Activated naive CD4-positive, alpha-beta T cell treated with anti-CD3 and anti-CD28 coated beads, Interleukin-2, amount 50 U/mL, for 24 hours (primary cell): ENCODE results near the gene POLD2.
"Not testable (repeated sequence)": the region's sequence is repeated elsewhere in the genome, so short reads cannot be mapped to it uniquely, and the experiment has no call there.

ENCODE experiments used
- H3K27ac Mint-ChIP-seq: one replicate; pipeline ENCODE4 v1.8.0; 2021; ENCODE audit warnings: mild to moderate bottlenecking, mixed read lengths
- H3K27me3 Mint-ChIP-seq: one replicate; pipeline ENCODE4 v1.8.0; 2021; ENCODE audit warnings: mixed read lengths
- H3K36me3 Mint-ChIP-seq: one replicate; pipeline ENCODE4 v1.8.0; 2021; ENCODE audit warnings: mixed read lengths
- H3K4me1 Mint-ChIP-seq: one replicate; pipeline ENCODE4 v1.8.0; 2021; ENCODE audit warnings: mixed read lengths
- H3K4me3 Mint-ChIP-seq: one replicate; pipeline ENCODE4 v1.8.0; 2021; ENCODE audit warnings: mild to moderate bottlenecking, mixed read lengths
- H3K9me3 Mint-ChIP-seq: one replicate; pipeline ENCODE4 v1.8.0; 2021; ENCODE audit warnings: mixed read lengths

Gene POLD2

DNA sequence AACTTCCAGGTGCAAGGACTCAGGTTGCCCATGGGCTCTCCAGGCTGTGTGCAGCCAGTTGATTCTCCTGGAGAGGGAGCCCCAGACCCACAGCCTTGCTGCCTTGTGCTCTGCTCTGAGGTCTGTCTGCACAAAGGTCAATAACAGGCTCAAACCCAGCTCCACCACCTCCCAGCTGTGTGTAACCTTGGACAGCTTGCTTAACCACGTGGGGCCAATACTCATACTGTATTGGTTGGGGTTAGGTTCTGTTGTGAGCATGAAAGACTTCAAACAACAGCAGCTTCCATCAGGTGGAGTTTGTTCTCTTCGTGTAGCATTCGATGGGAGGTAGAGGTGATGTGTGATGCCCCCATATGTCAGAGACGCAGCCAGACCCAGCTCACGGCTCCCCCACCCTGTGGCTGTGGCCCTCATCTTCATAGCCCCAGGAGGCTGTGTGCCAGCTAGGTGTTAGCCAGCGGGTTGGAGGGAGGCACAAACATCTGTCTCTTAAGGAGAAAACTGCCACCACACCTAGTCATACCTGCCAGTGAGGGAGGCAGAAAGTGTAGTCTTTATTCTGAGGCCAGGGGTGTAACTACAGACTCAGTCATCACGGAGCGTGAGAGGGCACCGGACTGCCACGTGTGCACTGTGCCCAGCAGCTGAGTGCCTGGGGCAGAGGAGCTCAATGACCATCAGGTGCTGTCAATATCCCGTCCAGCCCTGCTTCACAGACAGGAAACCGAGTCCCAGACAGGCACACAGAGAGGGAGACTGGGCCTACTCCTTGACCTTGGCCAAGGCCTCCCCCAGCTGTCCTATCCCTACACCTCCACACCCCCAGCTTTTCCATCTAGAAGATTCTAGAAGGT is 8.1 kb upstream of the POLD2 start:
- H3K27ac Mint-ChIP-seq: no peak overlapping the region
- no peaks in the 10 kb centered on the region for H3K4me1 Mint-ChIP-seq
- H3K4me3 Mint-ChIP-seq: no peak overlapping the region
- H3K9me3 Mint-ChIP-seq: no peaks in the 10 kb centered on the region
- no peaks in the 10 kb centered on the region for H3K36me3 Mint-ChIP-seq
- no peaks in the 10 kb centered on the region for H3K27me3 Mint-ChIP-seq

GRCh38 chr7:44128721-44129582 is 5.6 kb upstream of the POLD2 start:
- no peak overlapping the region for H3K4me3 Mint-ChIP-seq

DNA sequence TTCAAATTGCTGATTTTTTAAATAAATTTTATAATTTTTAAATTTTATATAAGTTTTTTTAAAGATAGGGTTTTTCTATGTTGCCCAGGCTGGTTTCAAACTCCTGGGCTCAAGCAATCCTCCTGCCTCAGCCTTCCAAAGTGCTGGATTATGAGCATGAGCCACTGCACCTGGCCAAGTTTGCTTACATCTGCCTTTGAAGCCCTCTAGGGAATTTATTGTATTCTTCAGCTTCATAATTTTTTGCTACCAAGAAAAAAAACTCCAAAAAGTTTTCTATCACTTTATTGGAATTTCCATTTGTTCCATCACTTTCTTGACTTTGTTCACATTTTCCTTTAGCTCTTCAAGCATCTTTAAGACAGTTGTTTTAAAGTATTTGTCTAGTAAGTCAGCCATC is 3.8 kb upstream of the POLD2 start:
- H3K4me1 Mint-ChIP-seq: peaks cover 12% of the 10 kb centered on the region
- H3K27me3 Mint-ChIP-seq: no peaks in the 10 kb centered on the region
- H3K36me3 Mint-ChIP-seq: peaks cover 2% of the 10 kb centered on the region
- no peak overlapping the region for H3K4me3 Mint-ChIP-seq
- no peaks in the 10 kb centered on the region for H3K9me3 Mint-ChIP-seq
- H3K27ac Mint-ChIP-seq: no peak overlapping the region

More at GRCh38 chr7:44128721-44129582, 5.6 kb upstream of the POLD2 start:
- Mint-ChIP-seq H3K27me3 (no peaks in the 10 kb centered on the region), H3K9me3 (no peaks in the 10 kb centered on the region), H3K27ac (no peak overlapping the region), H3K36me3 (no peaks in the 10 kb centered on the region), H3K4me1 (peaks cover 4% of the 10 kb centered on the region)

- peaks cover 17% of the 10 kb centered on the region for H3K4me1 Mint-ChIP-seq
- H3K36me3 Mint-ChIP-seq, H3K27ac Mint-ChIP-seq, H3K4me3 Mint-ChIP-seq, H3K9me3 Mint-ChIP-seq, H3K27me3 Mint-ChIP-seq: not testable (repeated sequence)
These were observed 3.2 kb upstream of the POLD2 start for GRCh38 chr7:44126574-44126973.

DNA sequence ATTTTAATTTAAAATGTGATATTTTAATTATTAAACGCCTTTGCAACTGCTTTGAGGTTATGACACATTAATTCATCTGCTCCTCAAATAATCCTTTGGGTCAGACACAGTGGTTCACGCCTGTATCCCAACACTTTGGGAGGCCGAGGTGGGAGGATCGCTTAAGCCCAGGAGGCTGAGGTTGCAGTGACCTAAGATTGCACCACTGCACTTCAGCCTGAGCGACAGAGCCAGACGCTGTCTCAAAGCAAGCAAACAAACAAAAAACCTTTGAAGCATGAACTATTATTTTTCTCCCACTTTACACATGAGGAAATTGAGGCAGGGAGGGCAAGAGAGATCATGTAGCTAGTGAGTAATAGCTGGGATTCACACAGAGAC is 1.5 kb upstream of the POLD2 start:
- H3K9me3 Mint-ChIP-seq: no peaks in the 10 kb centered on the region
- H3K4me3 Mint-ChIP-seq: peak overlapping the region; percentile 93
- H3K36me3 Mint-ChIP-seq: peaks cover 10% of the 10 kb centered on the region
- H3K27me3 Mint-ChIP-seq: no peaks in the 10 kb centered on the region
- peaks cover 34% of the 10 kb centered on the region for H3K4me1 Mint-ChIP-seq
- no peak overlapping the region for H3K27ac Mint-ChIP-seq

DNA sequence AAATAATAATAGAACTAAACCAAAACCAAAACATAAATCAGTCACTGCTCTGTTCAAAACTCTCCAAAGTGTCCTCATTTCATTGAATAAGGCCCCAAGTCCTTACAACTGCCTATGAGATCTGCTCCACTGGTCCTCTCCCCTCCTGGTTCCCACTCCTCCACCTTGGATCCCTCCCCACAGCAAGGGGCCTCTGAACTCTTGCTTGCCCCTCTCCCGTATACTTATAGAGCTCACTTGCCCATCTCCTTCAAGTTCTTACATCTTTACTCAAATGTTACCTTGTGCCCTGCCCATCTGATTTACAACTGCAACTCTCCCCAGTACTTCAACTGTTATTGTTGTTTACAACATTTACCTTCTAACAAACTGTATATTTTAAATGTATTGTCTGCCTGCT is 819 bp downstream of the POLD2 start:
- Mint-ChIP-seq H3K4me1 (peaks cover 42% of the 10 kb centered on the region), H3K9me3 (no peaks in the 10 kb centered on the region), H3K27me3 (no peaks in the 10 kb centered on the region), H3K4me3 (peak overlapping the region; percentile 93), H3K36me3 (peaks cover 13% of the 10 kb centered on the region), H3K27ac (peak overlapping the region; percentile 81)

DNA sequence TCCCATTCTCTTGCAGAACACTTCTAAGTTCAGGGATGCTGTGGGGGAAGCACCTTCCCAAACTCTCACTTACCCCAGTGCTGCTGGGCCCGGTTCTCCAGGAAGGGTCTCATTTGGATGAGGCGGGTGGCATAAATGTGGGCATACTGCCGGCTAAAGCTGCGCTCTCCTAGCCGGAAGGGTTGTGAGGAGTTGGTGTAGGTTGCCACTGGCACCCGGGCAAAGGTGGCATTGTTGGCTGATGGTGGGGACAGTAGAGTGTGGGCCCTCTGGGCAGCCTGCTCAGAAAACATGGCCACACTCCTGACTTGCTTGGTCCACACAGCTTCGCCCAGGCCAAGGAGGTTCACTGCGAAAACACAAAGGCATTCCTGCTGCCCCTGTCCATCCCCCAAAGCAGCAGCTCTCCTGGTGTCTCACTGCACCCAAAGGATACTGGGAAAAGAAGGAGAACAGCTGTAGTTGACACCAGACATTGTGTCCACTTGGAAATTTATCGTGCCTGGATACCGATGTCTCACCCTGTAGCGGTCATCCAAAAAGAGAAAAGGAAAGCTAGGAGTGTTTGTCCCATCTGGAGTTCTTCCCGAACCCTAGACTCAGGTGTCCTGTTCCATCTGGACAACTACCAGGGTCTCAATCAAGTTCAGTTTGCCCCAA is 1.5 kb downstream of the POLD2 start:
- Mint-ChIP-seq H3K4me3 (peak overlapping the region; percentile 93), H3K27ac (no peak overlapping the region), H3K27me3 (no peaks in the 10 kb centered on the region), H3K9me3 (no peaks in the 10 kb centered on the region), H3K36me3 (peaks cover 13% of the 10 kb centered on the region), H3K4me1 (peaks cover 42% of the 10 kb centered on the region)

DNA sequence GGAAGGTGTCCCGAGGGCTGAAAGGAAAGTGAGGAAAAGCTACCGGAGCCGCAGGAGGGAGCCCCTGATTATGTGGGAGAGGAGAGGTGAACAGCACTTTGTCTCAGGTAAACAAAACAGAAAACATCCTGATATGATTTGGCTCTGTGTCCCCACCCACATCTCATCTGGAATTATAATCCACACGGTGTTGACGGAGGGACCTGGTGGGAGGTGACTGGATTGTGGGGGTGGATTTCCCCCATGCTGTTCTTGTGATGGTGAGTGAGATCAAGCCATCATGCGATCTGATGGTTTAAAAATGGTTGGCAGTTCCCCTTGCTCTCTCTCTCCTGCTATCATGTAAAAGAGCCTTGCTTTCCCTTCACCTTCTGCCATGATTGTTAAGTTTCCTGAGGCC is 3.0 kb downstream of the POLD2 start:
- H3K27me3 Mint-ChIP-seq: no peaks in the 10 kb centered on the region
- H3K36me3 Mint-ChIP-seq: peaks cover 13% of the 10 kb centered on the region
- peak overlapping the region; percentile 54 for H3K27ac Mint-ChIP-seq
- H3K9me3 Mint-ChIP-seq: no peaks in the 10 kb centered on the region
- H3K4me3 Mint-ChIP-seq: peak overlapping the region; percentile 61
- peaks cover 42% of the 10 kb centered on the region for H3K4me1 Mint-ChIP-seq

DNA sequence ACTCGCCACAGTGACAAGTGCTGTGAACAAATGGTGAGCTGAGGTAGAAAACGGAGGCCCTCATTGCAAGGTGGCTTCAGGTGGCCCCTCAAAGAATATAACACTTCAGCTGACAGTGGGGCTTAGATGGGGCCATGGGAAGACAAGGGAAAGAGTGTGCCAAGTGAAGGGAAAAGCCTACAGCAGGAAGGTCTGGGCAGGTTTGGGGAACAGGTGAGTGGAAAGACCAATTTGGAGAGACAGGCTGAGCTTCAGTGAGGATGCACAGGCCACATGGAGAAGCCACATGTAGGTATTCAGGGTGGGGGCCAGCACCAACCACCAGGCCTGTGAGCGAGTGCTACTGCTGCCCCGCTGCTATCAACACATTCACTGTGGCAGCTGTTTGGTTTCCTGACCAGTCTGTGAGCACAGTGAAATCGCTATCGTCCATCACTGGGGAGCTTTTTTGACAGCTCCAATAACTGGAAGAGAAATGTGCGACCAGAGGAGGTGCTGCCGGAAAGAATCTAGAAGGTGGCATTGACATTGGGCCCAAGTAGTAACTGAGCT is 3.4 kb downstream of the POLD2 start:
- H3K9me3 Mint-ChIP-seq: no peaks in the 10 kb centered on the region
- H3K36me3 Mint-ChIP-seq: peaks cover 13% of the 10 kb centered on the region
- H3K4me3 Mint-ChIP-seq: peak overlapping the region; percentile 61
- H3K27ac Mint-ChIP-seq: peak overlapping the region; percentile 54
- H3K4me1 Mint-ChIP-seq: peaks cover 42% of the 10 kb centered on the region
- no peaks in the 10 kb centered on the region for H3K27me3 Mint-ChIP-seq

DNA sequence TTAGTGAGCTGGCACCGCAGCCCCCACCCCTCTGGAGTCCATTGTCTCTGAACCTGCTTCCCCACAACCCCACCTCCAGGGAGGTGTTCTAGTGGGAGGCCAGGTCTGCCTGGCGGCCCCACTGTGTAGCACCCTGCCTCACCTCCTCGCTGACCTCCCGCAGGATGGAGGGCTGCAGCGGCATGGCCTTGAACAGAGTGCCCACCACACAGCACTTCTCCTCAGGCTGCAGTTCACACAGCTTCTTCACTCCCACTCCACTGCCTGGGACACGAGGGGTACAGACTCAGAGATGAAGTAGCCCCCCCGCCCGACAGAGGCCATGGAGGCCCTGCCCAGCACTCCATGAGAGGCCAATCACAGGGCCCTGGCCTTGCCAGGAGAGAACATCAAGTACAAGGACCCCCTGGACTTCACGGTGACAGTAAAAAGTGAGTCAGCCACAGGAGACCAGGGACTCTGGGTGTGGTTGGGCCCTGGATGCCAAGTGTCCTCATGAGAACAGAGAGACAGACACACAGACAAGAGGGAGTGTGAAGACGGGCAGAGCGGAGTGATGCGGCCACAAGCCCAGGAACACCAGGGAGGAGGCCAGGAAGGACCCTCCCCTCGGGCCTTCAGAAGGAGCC is 5.4 kb downstream of the POLD2 start:
- Mint-ChIP-seq H3K36me3 (peaks cover 16% of the 10 kb centered on the region), H3K4me3 (no peak overlapping the region), H3K4me1 (peaks cover 37% of the 10 kb centered on the region), H3K27me3 (no peaks in the 10 kb centered on the region), H3K9me3 (no peaks in the 10 kb centered on the region), H3K27ac (no peak overlapping the region)

GRCh38 chr7:44116789-44117666 is 6.3 kb downstream of the POLD2 start:
- Mint-ChIP-seq H3K4me3 (no peak overlapping the region), H3K27me3 (no peaks in the 10 kb centered on the region), H3K27ac (no peak overlapping the region), H3K4me1 (peaks cover 29% of the 10 kb centered on the region), H3K9me3 (no peaks in the 10 kb centered on the region), H3K36me3 (peaks cover 13% of the 10 kb centered on the region)

DNA sequence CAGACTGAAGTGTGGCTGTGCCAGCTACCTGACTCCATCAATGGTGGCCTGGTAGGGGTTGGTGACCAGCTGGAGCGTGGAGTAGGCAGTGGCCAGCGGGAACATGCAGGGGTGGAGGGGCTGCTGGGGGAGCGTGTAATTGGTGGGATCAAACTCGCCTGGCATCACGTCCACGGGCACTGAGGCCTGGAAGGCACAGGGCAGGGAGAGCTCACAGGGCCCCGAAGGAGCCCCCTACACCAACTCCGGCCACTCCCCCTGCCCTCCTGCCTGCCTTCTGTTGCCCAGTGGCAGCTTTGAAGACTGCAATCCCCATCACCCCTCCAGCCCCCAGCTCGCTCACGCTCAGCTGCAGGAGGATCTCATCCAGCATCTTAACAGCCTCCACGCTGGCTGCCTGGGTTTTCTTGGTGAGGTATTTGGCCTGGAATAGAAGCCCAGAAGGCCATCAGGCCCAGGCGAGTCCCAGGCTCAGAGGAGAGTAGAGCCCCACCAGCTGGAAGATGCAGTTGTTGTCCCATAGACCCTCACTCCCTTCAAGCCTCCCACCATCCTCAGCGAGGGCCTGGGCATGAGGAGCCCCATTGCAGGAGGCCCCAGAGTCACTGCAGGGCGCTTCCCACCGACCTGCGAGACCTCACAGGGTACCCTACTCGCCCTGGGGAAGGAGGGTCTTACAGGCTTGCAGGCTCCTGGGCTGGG is 7.1 kb downstream of the POLD2 start:
- Mint-ChIP-seq H3K27me3 (no peaks in the 10 kb centered on the region), H3K27ac (no peak overlapping the region), H3K36me3 (peaks cover 13% of the 10 kb centered on the region), H3K4me1 (peaks cover 22% of the 10 kb centered on the region), H3K4me3 (no peak overlapping the region), H3K9me3 (no peaks in the 10 kb centered on the region)

- Mint-ChIP-seq H3K36me3 (peaks cover 7% of the 10 kb centered on the region), H3K4me3 (no peak overlapping the region), H3K9me3 (no peaks in the 10 kb centered on the region), H3K4me1 (peaks cover 8% of the 10 kb centered on the region), H3K27me3 (no peaks in the 10 kb centered on the region), H3K27ac (no peak overlapping the region)
These were observed 8.6 kb downstream of the POLD2 start for GRCh38 chr7:44114586-44115310.
